Smooth muscle cell (in vitro differentiated cells): ENCODE results near the gene CACNA2D1. TPM values are rescaled to one million over a fixed set of nuclear protein-coding genes. Genes with fewer than 3 reads are reported as not detected.

ENCODE experiments used
- DNase-seq: peaks from one replicate; lab custom pipeline; 2025; ENCODE audit not compliant: unreplicated experiment; lab: John Stamatoyannopoulos, UW
- H2AFZ ChIP-seq: fragments of 200-600 bp; sonication (generic); 2 replicates; pipeline ENCODE4 v1.6.0; 2016; ENCODE audit warnings: antibody characterized with exemption, low read depth, mild to moderate bottlenecking
- H3F3A ChIP-seq: fragments of 200-600 bp; sonication (generic); 2 replicates; pipeline ENCODE4 v1.6.0; 2017; ENCODE audit warnings: antibody characterized with exemption, low read depth
- H3K27ac ChIP-seq: fragments of 200-600 bp; sonication (generic); 2 replicates; pipeline ENCODE4 v1.5.1; 2016; ENCODE audit warnings: low read depth, mild to moderate bottlenecking
- H3K27me3 ChIP-seq: fragments of 200-600 bp; sonication (generic); 2 replicates; pipeline ENCODE4 v1.6.1; 2016; ENCODE audit warnings: low read depth, mild to moderate bottlenecking
- H3K36me3 ChIP-seq: fragments of 200-600 bp; sonication (generic); 2 replicates; pipeline ENCODE4 v1.5.1; 2016; ENCODE audit warnings: low read depth
- H3K4me1 ChIP-seq: fragments of 200-600 bp; sonication (generic); 2 replicates; pipeline ENCODE4 v1.5.1; 2016; ENCODE audit warnings: low read depth
- H3K4me2 ChIP-seq: fragments of 200-600 bp; sonication (generic); 2 replicates; pipeline ENCODE4 v1.6.0; 2016; ENCODE audit warnings: mild to moderate bottlenecking
- H3K4me3 ChIP-seq: fragments of 200-600 bp; sonication (generic); 2 replicates; pipeline ENCODE4 v1.5.1; 2016; ENCODE audit warnings: mild to moderate bottlenecking
- H3K79me2 ChIP-seq: fragments of 200-600 bp; sonication (generic); 2 replicates; pipeline ENCODE4 v1.6.0; 2016; ENCODE audit warnings: low read depth, mild to moderate bottlenecking
- H3K9ac ChIP-seq: fragments of 200-600 bp; sonication (generic); 2 replicates; pipeline ENCODE4 v1.6.0; 2016; ENCODE audit warnings: low read depth
- H3K9me3 ChIP-seq: fragments of 200-600 bp; sonication (generic); replicated peaks from 2 replicates; pipeline ENCODE4 v1.5.1; 2016; ENCODE audit warnings: low read depth
- H4K20me1 ChIP-seq: fragments of 200-600 bp; sonication (generic); 2 replicates; pipeline ENCODE4 v1.6.0; 2016; ENCODE audit warnings: low read depth
- WGBS: methylation state at CpG from one replicate; pipeline ENCODE4 v1.1.7; 2016; ENCODE audit warnings: low lambda C conversion rate; 5-methylcytosine and 5-hydroxymethylcytosine counted together
- polyA plus RNA-seq: library from polyadenylated mRNA; unstranded; fragments of >200 nt; fragmentation: Nextera tagmentation; extraction: Ambion mirVana; gene quantifications from 2 replicates; pipeline ENCODE4 v1.2.1, GENCODE V29; 2016
- total RNA-seq: library from RNA; depleted of rRNA; stranded (reverse); fragments of >200 nt; gene quantifications from 2 replicates; pipeline ENCODE4 v1.2.3, GENCODE V29; 2014
- TF ChIP-seq, protein P1 (sequence below): fragments of 200-600 bp; sonication (generic); IDR thresholded peaks from 2 replicates; pipeline ENCODE4 v1.5.1; 2017; ENCODE audit warnings: borderline replicate concordance, mild to moderate bottlenecking, antibody characterized with exemption; ENCODE audit not compliant: insufficient read depth, poor library complexity, severe bottlenecking

CACNA2D1 gene
- total and polyA plus RNA-seq, 2 experiments from 2014 or later = 4.1 to 39.3 TPM

DNA sequence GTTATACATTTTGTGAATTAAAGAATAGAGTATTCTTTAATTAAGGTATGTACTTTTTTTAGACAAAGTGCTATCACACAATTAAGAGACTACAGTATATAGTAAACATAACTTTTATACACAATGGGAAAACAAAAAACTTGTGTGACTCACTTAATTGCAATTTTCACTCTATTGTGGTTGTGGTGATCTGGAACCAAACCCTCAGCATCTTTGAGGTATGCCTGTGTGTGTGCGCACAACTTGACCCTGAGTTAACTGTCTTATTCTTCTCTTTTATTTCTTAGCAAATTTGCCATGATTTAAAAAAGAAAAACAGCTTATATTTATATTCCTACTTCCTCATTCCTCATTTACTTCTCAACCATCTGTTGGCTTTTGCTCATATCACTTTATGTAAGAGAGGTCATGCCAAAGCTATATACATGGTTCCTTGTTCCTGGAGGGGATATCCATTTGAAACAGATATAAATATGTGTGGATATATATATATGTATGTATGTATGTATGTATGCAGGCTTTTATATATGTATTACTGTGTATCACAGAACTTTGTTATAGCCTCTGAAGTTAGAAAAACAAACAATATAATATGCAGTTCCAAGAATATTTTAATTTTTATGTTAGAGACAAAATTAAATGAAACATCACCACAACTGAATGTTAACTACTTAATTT is 414.2 kb downstream of the CACNA2D1 start:
- H4K20me1 ChIP-seq = no peaks in the 10 kb centered on the region
- 100% methylated on average over 1 of the region's 1 CpG for WGBS
- H3K4me3 ChIP-seq = no peak overlapping the region

DNA sequence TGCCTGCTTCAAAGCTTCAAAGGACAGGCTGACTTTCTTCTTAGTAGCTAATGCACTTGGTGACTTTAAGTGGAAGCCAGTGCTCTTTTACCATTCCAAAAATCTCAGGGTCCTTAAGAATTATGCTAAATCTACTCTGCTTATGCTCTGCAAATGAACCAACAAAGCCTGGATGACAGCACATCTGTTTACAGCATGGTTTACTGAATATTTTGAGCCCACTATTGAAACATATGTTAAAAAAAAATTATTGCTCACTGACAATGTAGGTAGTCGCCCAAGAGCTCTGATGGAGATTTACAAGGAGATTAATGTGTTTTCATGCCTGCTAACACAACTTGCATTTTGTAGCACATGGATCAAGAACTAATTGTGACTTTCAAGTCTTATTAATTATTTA is 415.5 kb downstream of the CACNA2D1 start:
- no peak for DNase-seq
- Histone ChIP-seq H3K9me3 (no peaks in the 10 kb centered on the region), H3K4me1 (no peaks in the 10 kb centered on the region), H3K79me2 (no peaks in the 10 kb centered on the region), H4K20me1 (no peaks in the 10 kb centered on the region), H3K9ac (no peak overlapping the region), H3K4me2 (no peak overlapping the region), H3K4me3 (no peak overlapping the region), H3K27me3 (no peaks in the 10 kb centered on the region), H3F3A (no peaks in the 10 kb centered on the region), H3K27ac (no peak overlapping the region), H3K36me3 (no peaks in the 10 kb centered on the region), H2AFZ (no peak overlapping the region)
- TF ChIP-seq, protein P1, sequence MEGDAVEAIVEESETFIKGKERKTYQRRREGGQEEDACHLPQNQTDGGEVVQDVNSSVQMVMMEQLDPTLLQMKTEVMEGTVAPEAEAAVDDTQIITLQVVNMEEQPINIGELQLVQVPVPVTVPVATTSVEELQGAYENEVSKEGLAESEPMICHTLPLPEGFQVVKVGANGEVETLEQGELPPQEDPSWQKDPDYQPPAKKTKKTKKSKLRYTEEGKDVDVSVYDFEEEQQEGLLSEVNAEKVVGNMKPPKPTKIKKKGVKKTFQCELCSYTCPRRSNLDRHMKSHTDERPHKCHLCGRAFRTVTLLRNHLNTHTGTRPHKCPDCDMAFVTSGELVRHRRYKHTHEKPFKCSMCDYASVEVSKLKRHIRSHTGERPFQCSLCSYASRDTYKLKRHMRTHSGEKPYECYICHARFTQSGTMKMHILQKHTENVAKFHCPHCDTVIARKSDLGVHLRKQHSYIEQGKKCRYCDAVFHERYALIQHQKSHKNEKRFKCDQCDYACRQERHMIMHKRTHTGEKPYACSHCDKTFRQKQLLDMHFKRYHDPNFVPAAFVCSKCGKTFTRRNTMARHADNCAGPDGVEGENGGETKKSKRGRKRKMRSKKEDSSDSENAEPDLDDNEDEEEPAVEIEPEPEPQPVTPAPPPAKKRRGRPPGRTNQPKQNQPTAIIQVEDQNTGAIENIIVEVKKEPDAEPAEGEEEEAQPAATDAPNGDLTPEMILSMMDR = no peak
- 89% methylated on average over 1 of the region's 1 CpG for WGBS

More for the DNA sequence above, 414.2 kb downstream of the CACNA2D1 start:
- H3K36me3 ChIP-seq = no peaks in the 10 kb centered on the region
- H3K9me3 ChIP-seq = no peaks in the 10 kb centered on the region
- no peak overlapping the region for H3K4me2 ChIP-seq
- H3K9ac ChIP-seq = no peak overlapping the region
- DNase-seq = no peak
- TF ChIP-seq, protein P1 = no peak
- no peak overlapping the region for H2AFZ ChIP-seq
- no peak overlapping the region for H3K27ac ChIP-seq
- H3F3A ChIP-seq = no peaks in the 10 kb centered on the region
- H3K27me3 ChIP-seq = no peaks in the 10 kb centered on the region
- no peaks in the 10 kb centered on the region for H3K4me1 ChIP-seq
- no peaks in the 10 kb centered on the region for H3K79me2 ChIP-seq

DNA sequence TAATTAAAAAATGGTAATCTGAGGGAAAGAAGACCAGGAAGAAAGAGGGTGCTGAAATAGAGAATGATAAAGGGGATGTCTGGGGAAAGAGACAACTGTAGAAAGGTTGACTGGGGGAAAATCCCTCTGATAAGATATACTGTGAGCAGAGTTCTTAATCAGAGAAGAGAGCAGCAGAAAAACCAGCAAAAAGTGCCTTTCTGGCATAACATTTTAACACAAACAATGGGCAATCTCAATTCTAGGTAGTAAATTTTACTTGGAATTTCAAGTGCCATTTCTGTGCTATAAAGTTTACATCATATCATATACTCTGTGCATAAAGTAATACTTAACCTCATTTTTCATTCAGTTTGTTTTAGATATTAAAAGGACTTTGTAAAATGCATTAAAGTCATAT is 421.9 kb downstream of the CACNA2D1 start:
- H2AFZ ChIP-seq = no peak overlapping the region
- DNase-seq = no peak
- no peaks in the 10 kb centered on the region for H3K36me3 ChIP-seq
- no peak overlapping the region for H3K27ac ChIP-seq
- TF ChIP-seq, protein P1 = no peak
- H3K4me3 ChIP-seq = no peak overlapping the region
- H3K4me2 ChIP-seq = no peak overlapping the region
- H3F3A ChIP-seq = no peaks in the 10 kb centered on the region
- H3K27me3 ChIP-seq = no peaks in the 10 kb centered on the region
- no peaks in the 10 kb centered on the region for H3K79me2 ChIP-seq
- no peaks in the 10 kb centered on the region for H3K9me3 ChIP-seq
- H3K4me1 ChIP-seq = no peaks in the 10 kb centered on the region
- no peak overlapping the region for H3K9ac ChIP-seq
- H4K20me1 ChIP-seq = no peaks in the 10 kb centered on the region

DNA sequence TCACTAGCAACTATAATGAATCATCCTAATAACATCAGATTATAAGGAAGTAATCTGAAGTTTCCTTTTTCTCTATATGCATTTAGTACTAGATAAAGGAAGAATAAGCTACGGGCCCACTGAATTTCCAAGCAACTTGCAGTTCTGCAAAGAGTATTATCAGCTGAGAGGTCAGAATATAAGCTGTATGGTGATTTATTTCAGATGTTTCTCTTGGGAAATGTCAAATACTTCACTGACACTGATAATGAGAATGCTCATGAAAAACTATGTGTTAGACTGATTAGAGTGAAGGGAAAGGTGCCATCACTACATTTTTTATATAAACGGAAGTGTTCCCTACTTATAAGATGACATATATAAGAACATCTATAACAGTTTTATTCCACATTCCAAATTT is 422.5 kb downstream of the CACNA2D1 start:
- H3K79me2 ChIP-seq = no peaks in the 10 kb centered on the region
- H3K27me3 ChIP-seq = no peaks in the 10 kb centered on the region
- H3K4me2 ChIP-seq = no peak overlapping the region
- no peaks in the 10 kb centered on the region for H3F3A ChIP-seq
- no peak overlapping the region for H2AFZ ChIP-seq
- H3K9ac ChIP-seq = no peak overlapping the region
- no peaks in the 10 kb centered on the region for H3K4me1 ChIP-seq
- no peaks in the 10 kb centered on the region for H3K36me3 ChIP-seq
- DNase-seq = no peak
- no peak overlapping the region for H3K4me3 ChIP-seq
- no peaks in the 10 kb centered on the region for H3K9me3 ChIP-seq
- no peaks in the 10 kb centered on the region for H4K20me1 ChIP-seq
- no peak overlapping the region for H3K27ac ChIP-seq
- TF ChIP-seq, protein P1 = no peak
- WGBS = 31% methylated on average over 2 of the region's 2 CpGs
